Sciatic nerve (tissue), 2 donors: ENCODE results near the gene DENND1B. TPM values are rescaled to one million over a fixed set of nuclear protein-coding genes. Genes with fewer than 3 reads are reported as not detected.

ENCODE experiments used
- ATAC-seq: fragments of 200-7000 bp; cut with Tn5 transposase; one replicate; pipeline ENCODE4 v1.9.1; 2020; ENCODE audit warnings: mild to moderate bottlenecking, moderate library complexity
- DNase-seq: peaks from one replicate; pipeline ENCODE4 v3.0.0-alpha.2; 2020; ENCODE audit warnings: low spot score
- intact Hi-C: fragments of 100-400 bp; cut with DNase I; formaldehyde crosslinking; loops from one replicate; pipeline ENCODE4 v1.14.2; 2022
- total RNA-seq: library from RNA; stranded (reverse); fragmentation: NEBNext Ultra II Directional; extraction: Animal tissue kit (Norgen Biotek cat#: 25700); gene quantifications from one replicate; pipeline ENCODE4 v1.2.1, GENCODE V29; 2021
- donor health status: DM: no; HTN: no; CAD: no.
- donor health status: DM: no; HTN: no; CAD: no.

The DENND1B gene
- 16.6 TPM for total RNA-seq

DNA sequence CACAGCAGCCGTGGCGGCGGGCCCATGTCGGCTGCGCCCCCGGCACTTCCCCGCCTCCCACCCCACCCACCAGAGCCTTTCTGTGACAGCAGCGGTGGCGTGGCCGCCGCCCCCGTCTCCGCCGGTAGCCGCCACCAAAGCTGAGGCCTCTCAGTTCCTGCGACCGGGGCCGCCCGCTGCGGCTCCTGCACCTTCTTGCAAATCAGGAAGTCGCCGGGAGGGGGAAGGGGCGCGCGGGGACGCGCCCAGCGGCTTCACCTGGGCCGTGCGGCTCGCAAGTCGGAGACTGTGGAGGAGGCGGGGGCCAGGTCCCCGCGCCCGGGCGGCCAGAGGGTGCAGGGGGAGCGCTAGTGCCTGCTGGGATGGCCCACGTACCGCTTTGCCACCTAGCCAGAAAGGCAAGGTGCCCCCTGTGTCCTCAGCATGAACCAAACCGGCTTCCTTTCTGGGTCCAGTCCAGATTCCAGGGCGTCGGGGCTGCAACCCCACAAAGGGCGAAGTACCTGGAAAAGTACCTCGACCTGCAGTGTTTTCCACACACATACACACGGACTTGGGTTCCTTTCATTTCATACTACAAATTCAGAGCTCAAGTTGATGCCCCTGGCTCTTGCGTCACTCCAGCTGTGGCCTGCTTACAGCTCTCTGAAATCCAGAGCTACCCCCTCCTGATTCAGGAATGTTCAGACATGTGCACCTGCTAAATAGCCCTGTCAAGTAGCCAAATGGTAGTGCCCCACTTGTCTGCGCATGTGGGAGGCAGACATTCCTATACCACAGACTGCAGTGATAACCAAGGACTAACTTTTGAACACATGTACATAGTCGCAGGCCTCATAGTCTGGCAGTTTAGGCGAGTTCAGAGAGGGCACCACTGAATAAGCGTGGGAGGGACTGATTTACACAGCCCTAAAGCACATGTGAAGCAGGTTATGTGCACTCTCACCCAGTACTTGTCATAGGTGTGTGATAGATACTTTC is at the start of gene DENND1B:
DENND1B (minus strand) TSS at position 199 of the 981 bp plus-strand sequence. CDS start 325 bp downstream, outside the sequence.
- intact Hi-C loops: no loop called here
- ATAC-seq (peak; percentile 72), DNase-seq (peak; percentile 80)

DNA sequence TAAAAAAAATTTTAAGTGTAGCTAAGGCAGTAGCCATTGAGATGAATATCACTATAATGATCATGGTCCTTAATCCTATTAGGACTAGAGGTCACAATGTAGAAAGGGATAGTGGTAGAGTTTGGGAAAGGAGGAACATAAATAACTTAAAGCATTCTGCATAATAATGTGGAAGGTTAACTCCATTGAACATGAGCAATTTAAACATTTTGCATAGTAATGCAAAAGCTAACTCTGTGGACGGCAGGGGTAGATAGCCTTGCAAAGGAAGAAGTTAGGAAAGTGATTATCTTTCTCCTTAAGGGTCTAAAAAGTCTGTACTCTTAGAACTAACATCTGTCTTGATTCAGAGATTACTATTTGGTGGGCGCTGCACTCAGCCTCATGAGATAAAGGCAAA is 39.0 kb upstream of the DENND1B start:
- ATAC-seq (no peak), DNase-seq (no peak)
- intact Hi-C loops: no loop called here

- no peak for DNase-seq
- intact Hi-C loops: no loop called here
- no peak for ATAC-seq
Measured at GRCh38 chr1:197813741-197814140, 38.5 kb upstream of the DENND1B start.

DNA sequence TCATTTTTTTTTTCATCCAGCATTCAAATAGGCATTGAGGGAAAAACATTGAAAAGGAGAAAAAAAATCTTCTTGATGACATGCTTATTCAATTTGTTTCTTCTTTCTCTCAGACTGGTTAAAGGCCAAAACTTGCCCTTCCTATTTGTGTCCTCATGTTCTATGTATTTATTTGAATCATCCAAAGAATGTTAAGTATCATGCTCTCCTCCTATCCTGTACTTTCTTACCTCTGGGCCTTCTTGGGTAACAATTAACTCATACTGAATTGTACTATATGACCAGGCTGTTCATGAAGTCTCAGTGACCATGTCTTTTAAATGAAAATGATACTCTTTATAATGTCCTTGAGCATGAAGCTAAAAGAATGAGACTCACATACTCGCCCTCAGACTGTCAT is 36.5 kb upstream of the DENND1B start:
- ATAC-seq: no peak

DNA sequence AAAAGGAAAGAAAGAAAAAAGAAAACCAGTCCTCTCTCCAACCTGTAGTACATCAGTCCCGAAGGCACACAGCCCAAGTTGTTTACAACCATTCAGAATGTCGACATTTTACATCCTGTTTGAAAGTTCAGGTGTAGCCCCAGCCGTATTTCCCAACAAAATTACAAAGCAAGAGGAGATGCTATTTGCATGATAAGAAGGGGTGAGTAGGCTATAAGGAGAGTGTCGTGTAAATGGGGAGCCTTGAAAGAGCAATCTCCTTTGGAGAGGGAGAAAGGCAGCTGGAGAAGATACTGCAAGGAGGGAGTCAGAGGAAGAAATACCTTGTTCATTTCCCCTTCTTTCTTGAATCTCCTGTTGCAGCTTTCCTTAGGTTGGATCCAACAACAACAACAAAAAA is 35.5 kb upstream of the DENND1B start:
- intact Hi-C loops: no loop called here
- DNase-seq (no peak), ATAC-seq (no peak)

More for the DNA sequence above, 36.5 kb upstream of the DENND1B start:
- intact Hi-C loops: no loop called here
- DNase-seq: no peak

DNA sequence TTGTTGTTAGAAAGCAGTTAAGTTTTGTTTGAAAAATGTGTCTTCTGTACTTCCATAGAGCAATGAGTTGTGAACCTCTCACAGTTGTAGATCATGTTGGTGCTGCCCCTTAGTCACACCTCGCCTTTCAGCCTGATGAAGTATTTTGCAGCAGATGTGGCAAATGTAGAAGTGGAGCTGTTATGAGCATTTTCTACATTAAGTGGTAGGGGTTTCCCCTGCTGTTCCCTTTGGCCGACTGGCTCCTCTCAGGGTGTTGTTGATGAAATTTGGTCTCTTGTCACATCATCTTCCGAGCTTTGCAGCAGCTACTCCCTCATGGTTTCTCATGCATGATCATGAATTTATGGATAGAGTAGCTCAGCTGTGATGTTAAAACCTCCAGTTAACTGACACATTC is 33.6 kb upstream of the DENND1B start:
- ATAC-seq: no peak
- intact Hi-C loops: no loop called here
- no peak for DNase-seq

- ATAC-seq: no peak
- intact Hi-C loops: no loop called here
- no peak for DNase-seq
Measured at GRCh38 chr1:197807739-197808453, 32.6 kb upstream of the DENND1B start.

DNA sequence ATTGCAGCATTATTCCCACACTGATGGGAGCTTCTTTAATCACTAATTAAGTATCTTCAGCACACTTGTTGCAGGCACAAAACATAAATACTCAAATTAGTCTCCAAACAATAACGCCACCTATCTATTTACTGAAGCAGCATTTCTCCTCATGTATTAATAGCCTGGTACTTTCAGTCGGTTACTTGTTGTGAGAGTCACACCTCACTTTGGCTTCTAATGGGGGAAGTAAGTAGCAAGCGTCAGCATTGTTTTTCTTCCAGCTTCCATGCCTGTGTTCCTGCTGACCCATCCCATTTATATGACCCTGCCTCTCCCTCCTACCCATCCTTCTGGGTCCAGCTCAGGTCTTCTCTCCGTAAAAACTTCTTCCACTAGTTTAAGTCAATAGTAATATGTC is 31.9 kb upstream of the DENND1B start:
- no peak for ATAC-seq
- intact Hi-C loops: no loop called here

GRCh38 chr1:197806718-197807117 is 31.4 kb upstream of the DENND1B start:
- intact Hi-C loops: no loop called here
- no peak for DNase-seq
- ATAC-seq: no peak

More for the DNA sequence above, 31.9 kb upstream of the DENND1B start:
- DNase-seq: no peak

GRCh38 chr1:197801684-197802083 is 26.4 kb upstream of the DENND1B start:
- intact Hi-C loops: no loop called here
- ATAC-seq: no peak
- DNase-seq: no peak

DNA sequence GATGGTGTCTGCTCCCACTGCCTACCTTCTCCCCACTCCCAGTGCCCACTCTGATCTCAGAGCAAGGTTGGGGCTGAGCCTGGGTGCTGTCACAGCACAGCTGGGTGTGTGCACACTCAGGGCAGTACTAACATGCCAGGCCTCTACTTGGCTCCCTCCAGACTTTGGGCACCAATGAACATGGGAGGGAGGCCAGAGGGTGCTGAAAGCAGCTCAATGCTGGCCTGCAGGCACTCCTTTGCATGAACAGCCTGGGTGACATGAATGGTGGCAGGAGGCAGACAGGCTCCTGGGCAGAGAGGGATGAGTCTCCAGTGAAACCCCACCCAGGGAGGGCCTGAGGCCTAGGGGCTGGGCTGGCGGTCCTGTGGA is 25.8 kb upstream of the DENND1B start:
- ATAC-seq (peak; percentile 26), DNase-seq (no peak)
- intact Hi-C loops: no loop called here

DNA sequence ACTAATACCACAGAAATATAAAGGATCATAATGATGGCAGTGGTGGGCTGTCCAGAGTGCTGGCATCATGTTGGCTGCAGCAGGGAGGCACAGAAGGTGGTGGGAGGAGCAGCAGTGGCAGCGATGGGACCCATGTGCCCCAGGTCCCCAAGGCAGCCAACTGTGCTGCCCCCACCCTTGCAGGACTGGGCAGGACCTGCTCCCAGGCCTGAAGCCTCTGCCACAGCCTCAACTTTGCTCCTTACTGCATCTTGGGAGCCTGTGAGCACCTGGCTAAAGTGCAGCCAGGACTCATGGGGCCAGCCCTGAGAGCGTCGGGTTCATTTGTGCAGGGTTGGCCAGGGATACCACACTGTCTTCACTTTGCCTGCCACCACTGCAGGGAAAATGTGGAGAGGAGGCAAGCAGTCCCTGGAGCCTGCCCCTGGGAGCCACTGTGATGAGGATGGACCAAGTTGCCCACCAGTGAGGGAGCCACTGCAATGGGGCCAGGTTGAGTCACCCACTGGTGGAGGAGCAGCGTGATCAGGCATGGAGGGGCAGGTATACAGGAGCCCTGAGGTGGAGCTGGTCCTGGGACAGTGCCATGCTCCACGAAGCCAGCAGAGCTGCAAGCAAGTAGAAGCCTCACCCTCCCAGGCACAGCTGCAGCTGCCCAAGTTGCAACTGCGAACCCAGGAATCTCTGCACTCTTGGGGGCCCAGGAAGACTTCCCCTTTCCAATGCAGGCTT is 25.3 kb upstream of the DENND1B start:
- no peak for ATAC-seq
- intact Hi-C loops: no loop called here
- no peak for DNase-seq

GRCh38 chr1:197799271-197799670 is 24.0 kb upstream of the DENND1B start:
- ATAC-seq: no peak
- intact Hi-C loops: no loop called here
- no peak for DNase-seq

DNA sequence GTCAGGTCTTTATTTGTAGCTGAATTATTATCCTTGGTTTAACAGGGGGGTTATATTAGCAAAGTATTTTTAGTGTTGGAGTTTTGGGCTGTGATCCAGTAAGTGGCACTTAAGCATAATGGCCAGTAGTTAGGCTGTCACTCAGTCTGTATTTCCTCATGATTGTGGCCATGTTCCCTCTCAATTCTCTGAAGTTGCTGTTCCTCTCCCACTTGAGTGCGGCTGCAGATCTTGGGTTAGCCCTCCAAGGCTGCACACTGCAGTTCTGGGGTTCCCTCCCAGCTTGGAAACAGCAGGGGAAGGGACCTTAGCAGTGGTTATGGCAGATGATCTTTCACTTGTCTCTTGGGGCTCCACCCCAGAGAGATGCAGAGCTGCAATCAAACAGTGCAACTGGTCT is 23.2 kb upstream of the DENND1B start:
- ATAC-seq: no peak
- intact Hi-C loops: no loop called here
- no peak for DNase-seq

DNA sequence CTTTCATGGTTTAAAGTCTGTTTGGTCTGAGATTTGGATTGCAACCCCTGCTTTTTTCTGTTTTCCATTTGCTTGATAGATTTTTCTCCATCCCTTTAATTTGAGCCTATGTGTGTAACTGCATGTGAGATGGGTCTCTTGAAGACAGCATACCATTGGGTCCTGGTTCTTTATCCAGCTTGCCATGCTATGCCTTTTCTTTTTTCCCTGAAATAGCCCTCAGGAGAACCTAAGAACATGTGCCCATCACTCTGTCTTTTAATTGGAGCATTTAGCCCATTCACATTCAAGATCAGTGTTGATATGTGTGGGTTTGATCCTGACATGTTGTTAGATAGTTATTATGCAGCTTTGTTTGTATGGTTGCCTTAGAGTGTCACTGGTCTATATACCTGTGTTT is 21.7 kb upstream of the DENND1B start:
- intact Hi-C loops: no loop called here
- ATAC-seq (no peak), DNase-seq (no peak)

DNA sequence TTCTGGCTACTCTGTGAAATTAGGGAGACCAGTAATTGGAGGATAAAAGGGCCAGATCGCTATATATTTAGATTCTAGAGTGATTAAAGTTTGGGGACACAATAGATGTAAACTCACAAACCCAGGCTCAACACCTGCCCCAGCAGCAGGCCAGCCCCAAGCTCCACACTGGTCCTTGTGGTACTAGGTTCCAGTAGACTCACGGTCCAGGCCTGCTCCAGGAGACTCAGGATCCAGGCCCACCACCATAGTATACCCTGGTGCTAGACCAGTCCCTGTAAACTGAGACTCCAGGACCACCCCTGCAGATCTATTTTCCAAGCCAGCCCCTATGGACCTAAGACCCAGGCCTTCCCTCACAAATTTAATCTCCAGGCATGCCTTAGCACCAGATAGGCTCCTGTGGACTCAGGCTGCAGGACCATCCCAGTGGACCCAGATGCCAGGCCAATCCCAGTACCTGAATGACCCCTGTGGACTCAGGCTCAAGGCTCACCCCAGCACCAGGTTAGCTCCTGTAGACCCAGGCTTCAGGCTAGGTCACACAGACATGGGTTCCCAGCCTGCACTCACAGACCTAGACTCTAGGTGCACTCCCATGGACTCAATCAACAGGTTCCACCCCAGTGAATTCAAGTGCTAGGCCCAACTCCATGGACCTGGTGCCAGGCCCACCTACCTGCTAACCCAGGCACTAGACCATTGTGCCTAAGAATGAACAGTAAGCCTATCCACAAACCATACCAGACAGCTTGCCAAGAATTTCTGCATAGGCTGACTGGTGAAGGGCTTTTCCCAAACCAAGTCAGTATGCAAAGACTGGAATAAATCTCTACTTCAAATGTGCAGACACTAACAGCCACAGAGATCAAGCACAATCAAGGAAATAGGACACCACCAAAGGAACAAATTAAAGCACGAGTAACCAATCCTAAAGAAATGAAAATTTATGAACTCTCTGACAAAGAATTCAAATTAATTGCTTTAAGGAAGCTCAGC is 13.8 kb upstream of the DENND1B start:
- DNase-seq: no peak
- intact Hi-C loops: no loop called here
- no peak for ATAC-seq

DNA sequence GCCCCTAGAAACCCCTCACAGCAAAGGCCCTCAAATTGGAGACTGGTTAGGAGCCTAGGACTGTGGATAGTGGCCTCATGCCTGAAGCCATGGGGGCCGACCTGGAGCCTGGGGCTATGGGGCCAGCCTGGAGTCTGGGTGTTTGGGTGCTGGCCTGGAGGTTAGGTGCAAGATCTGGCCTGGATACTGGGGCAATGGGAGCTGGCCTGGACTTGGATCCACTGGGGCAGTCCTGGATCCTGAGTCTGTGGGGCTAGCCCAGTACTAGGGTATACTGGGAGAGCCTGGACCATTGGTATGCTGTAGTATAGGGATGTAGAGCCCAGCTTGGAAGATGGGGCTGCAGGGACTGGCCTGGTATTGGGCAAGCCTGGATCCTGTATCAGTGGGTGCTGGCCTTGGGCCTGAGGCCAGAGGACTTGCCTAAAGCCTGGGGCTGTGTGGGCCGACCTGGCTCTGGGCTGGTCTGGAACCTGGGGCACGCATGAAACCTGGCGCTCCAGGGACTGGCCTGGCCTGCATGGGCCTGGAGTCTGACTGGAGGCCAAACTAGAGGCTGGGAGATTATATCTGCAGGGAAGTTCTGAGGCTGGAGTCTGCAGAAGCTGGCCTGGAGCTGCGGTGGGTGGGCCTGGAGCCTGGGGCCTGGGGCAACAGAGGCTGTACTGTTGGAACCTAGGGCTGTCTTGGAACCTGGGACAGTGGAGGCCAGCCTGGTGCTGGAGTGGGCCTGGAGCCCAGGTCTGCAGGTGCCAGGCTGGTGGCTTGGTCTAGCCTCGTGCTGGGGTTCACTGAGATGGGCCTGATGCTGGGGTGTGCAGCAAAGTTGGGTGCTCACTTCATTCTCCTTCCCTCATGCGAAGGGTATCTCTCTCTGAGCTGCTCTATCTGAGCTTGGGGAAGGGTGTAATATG is 12.6 kb upstream of the DENND1B start:
- ATAC-seq (no peak), DNase-seq (no peak)
- intact Hi-C loops: no loop called here
